SH-SY5Y (cell line): Measurements from ENCODE around the gene CMSS1.

ENCODE experiments used
- GATA2 ChIP-seq: IDR thresholded peaks from 2 replicates; pipeline ENCODE4 v1.6.1; 2011; ENCODE audit warnings: mild to moderate bottlenecking, low read depth, low read length
- GATA3 ChIP-seq: IDR thresholded peaks from 2 replicates; pipeline ENCODE4 v1.6.1; 2011; ENCODE audit warnings: low read depth, mild to moderate bottlenecking, low read length, moderate library complexity

DNA sequence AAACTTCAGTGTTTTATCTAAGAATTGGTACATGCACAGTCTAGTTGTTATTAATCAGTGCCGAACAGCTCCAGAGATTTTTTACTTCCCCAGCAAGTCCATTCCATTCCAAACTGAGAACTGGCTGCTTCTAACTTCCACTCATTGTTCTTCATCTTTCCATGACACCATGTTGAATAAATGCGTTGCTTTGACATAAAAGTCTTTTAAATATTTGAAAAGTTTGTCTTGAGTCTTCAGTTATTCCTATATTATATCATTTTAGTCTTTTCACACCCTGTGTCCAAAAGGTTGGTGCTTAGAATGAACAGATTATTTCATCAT lies 65.4 kb downstream of the CMSS1 start:
- no peak for TF ChIP-seq GATA2
- no peak for TF ChIP-seq GATA3
